ENCODE data around the gene SEPTIN6. TPM values are rescaled to one million over a fixed set of nuclear protein-coding genes. Genes with fewer than 3 reads are reported as not detected.

SEPTIN6 gene
- total and polyA plus RNA-seq, 2 of the 13 experiments (the other 11 are each of a cell fraction or from before 2014, with no cell fraction given) = 21.7 to 38.3 TPM

DNA sequence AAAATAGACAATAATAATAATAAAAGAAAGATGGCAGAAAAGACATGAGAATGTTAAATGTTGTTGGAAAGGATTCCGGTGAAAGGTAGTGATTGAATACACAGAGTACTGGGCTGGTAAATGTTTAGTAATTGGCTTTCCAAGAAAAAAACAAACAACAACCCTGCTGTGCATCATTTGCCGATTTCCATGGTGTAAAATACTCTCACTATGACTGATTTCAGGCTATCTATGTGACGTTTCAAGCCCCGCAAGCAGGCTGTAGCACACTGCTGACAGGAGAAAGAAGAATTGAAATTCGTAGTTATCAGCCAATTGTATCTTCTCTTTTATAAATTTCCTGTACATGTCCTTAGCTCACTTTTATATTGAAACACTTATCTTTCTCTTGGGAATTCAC lies 13.6 kb upstream of the SEPTIN6 start (continued):
- TF ChIP-seq, protein P1, sequence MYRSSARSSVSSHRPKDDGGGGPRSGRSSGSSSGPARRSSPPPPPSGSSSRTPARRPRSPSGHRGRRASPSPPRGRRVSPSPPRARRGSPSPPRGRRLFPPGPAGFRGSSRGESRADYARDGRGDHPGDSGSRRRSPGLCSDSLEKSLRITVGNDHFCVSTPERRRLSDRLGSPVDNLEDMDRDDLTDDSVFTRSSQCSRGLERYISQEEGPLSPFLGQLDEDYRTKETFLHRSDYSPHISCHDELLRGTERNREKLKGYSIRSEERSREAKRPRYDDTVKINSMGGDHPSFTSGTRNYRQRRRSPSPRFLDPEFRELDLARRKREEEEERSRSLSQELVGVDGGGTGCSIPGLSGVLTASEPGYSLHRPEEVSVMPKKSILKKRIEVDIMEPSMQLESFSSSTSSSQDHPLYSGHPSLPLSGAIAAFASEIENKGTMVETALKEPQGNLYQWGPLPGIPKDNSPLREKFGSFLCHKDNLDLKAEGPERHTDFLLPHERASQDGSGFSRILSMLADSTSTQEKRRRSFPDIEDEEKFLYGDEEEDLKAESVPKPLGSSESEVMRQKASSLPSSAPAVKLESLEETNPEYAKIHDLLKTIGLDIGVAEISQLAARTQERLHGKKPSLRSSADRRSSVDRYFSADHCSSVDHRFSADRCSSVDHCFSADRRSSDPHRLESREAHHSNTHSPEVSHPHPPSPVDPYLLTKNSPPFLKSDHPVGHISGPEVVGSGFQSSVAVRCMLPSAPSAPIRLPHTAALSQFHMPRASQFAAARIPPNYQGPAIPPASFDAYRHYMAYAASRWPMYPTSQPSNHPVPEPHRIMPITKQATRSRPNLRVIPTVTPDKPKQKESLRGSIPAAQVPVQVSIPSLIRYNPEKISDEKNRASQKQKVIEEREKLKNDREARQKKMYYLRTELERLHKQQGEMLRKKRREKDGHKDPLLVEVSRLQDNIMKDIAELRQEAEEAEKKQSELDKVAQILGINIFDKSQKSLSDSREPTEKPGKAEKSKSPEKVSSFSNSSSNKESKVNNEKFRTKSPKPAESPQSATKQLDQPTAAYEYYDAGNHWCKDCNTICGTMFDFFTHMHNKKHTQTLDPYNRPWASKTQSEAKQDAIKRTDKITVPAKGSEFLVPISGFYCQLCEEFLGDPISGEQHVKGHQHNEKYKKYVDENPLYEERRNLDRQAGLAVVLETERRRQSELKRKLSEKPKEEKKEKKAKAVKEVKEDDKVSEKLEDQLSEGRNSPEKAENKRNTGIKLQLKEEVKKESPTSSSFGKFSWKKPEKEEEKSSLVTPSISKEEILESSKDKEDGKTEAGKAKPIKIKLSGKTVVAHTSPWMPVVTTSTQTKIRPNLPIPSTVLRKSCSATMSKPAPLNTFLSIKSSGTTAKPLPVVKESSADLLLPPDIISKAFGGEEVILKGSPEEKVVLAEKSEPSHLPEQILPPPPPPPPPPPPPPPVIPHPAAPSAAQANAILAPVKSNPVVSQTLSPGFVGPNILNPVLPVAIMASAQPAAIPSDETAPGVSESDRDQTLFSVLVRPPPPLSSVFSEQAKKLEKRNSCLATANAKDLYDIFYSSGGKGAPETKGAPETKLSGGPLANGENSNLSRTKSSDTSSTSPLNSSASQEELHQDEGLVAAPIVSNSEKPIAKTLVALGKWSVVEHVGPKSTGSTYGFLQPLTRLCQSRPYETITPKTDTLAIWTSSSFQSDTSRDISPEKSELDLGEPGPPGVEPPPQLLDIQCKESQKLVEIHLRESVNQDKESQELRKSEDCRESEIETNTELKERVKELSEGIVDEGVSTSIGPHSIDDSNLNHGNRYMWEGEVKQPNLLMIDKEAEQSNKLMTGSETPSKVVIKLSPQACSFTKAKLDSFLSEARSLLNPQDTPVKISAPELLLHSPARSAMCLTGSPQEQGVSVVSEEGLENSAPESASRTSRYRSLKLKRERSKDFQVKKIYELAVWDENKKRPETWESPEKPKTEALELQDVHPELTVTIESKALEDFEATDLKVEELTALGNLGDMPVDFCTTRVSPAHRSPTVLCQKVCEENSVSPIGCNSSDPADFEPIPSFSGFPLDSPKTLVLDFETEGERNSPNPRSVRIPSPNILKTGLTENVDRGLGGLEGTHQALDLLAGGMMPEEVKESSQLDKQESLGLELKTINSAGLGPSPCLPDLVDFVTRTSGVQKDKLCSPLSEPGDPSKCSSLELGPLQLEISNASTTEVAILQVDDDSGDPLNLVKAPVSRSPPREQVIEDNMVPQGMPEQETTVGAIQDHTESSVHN (CRISPR knock-in tag; IDR thresholded peaks at IDR 0.05) = no peak
- TF ChIP-seq, protein P2, sequence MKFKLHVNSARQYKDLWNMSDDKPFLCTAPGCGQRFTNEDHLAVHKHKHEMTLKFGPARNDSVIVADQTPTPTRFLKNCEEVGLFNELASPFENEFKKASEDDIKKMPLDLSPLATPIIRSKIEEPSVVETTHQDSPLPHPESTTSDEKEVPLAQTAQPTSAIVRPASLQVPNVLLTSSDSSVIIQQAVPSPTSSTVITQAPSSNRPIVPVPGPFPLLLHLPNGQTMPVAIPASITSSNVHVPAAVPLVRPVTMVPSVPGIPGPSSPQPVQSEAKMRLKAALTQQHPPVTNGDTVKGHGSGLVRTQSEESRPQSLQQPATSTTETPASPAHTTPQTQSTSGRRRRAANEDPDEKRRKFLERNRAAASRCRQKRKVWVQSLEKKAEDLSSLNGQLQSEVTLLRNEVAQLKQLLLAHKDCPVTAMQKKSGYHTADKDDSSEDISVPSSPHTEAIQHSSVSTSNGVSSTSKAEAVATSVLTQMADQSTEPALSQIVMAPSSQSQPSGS (CRISPR knock-in tag; IDR thresholded peaks at IDR 0.05) = no peak
- no peak for TF ChIP-seq ARNTL (CRISPR knock-in tag; IDR thresholded peaks at IDR 0.05)
- no peak for TF ChIP-seq SALL1 (CRISPR knock-in tag; IDR thresholded peaks at IDR 0.05)

Measured in HepG2 (cell line).